ENCODE measurements around the gene GAS5. TPM values are rescaled to one million over a fixed set of nuclear protein-coding genes. Genes with fewer than 3 reads are reported as not detected.
A peak's percentile ranks its signal among the peaks of the same experiment; 100 is the strongest.

GAS5 gene
- total and polyA plus RNA-seq, 9 of the 15 experiments (the other 6 are each of a cell fraction or from before 2014, with no cell fraction given), result 565 to 1,860 (median 1,006) TPM

DNA sequence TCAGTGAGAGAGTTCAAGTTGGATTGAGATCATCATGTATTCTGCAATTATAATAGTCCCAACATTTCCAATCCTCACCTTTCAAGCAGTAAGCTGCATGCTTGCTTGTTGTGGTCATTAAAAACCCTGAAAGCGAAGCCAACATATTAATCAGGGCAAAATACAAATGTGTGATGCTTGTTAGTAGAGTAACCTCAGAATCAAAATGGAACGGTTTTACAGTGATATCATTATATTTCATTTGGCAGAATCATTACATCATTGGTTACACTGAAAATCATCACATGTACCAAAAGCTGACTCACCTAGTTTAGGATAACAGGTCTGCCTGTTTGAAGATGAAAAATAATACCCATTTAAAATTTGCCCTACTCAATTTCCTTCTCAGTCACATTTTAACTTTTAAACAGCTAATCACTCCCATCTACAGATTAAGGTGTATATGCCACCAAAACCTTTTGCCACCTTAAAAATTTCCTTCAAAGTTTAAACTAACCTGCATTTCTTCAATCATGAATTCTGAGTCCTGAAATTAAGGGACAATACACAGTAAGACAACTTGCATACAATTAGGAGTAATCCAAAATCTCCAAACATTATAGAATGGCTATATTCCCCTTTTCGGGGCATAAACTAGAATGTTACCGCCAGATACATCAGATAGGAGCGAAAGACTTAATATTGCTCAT is 3.5 kb downstream of the GAS5 start:
- POLR2A ChIA-PET, result interaction anchor here (0.7 to 9.7 kb wide), 6 partner anchors 11 to 53 kb away, joined by 3 to 183 read pairs (median 4); partner anchors contain the start of genes DARS2 and SERPINC1
- 24% methylated on average over 5 of the region's 5 CpGs for WGBS (ENCODE audit: insufficient coverage, low coverage, missing lambda C conversion rate)
- DNase-seq (ENCODE audit: extremely low read depth in 1 of 4, low spot score in 3 of 4) (peak in 1 of 4 experiments; percentile 25), ATAC-seq (no peak), FAIRE-seq (no peak)
- Histone ChIP-seq H3K9me1 (ENCODE audit: control insufficient read depth, insufficient read depth, low read length) (peaks cover 2% of the 10 kb centered on the region), H3K79me2 (ENCODE audit: control insufficient read depth, insufficient read depth, low read length) (peaks cover 54% of the 10 kb centered on the region), H4K20me1 (replicated peaks; ENCODE audit: control insufficient read depth, insufficient read depth, low read length) (peaks cover 47% of the 10 kb centered on the region), H3K4me1 (replicated peaks in 1 of 2; ENCODE audit: control insufficient read depth in 2 of 2, insufficient read depth in 2 of 2, low read length in 2 of 2) (peaks cover under 1 to 11% of the 10 kb centered on the region in 2 experiments; a peak in 3 of 5 replicates), H3K27me3 (ENCODE audit: control insufficient read depth in 2 of 2, insufficient read depth in 2 of 2, low read length in 2 of 2) (no peaks in the 10 kb centered on the region; a peak in 1 of 5 replicates), H3K4me2 (ENCODE audit: insufficient read depth, low read length) (peak overlapping the region; percentile 100), H2AFZ (ENCODE audit: low read depth, low read length) (no peak overlapping the region), H3K9ac (ENCODE audit: insufficient read depth in 1 of 2, low read depth in 2 of 2, low read length in 2 of 2) (peak overlapping the region; percentile 89 to 97), H3K9me3 (replicated peaks; ENCODE audit: control insufficient read depth, insufficient read depth, low read depth, low read length) (no peaks in the 10 kb centered on the region), H3K27ac (ENCODE audit: extremely low read depth, low read depth, low read length) (peak overlapping the region; percentile 95), H3K36me3 (ENCODE audit: control insufficient read depth, insufficient read depth, low read length) (peaks cover 60% of the 10 kb centered on the region), H3K4me3 (peak overlapping the region; percentile 86)
- in situ Hi-C loops (cut with MboI), result no loop called here
- BruUV-seq (replicated peaks), result no TSS peak
- intact Hi-C loops (cut with micrococcal nuclease), result no loop called here
- CTCF ChIA-PET (ENCODE audit: low intra/inter-chr PET ratio), result no interaction called here
- TF ChIP-seq HDAC2 (IDR thresholded peaks at IDR 0.05), result no peak
- TF ChIP-seq USF2 (CRISPR knock-in tag; IDR thresholded peaks at IDR 0.05), result no peak
- no peak for TF ChIP-seq PHTF2 (CRISPR knock-in tag; IDR thresholded peaks at IDR 0.05)
- TF ChIP-seq HOXB6 (CRISPR knock-in tag; IDR thresholded peaks at IDR 0.05; ENCODE audit: borderline replicate concordance), result no peak
- no peak for TF ChIP-seq SMAD3 (CRISPR knock-in tag; conservative IDR thresholded peaks at IDR 0.05)
- TF ChIP-seq, protein P1, sequence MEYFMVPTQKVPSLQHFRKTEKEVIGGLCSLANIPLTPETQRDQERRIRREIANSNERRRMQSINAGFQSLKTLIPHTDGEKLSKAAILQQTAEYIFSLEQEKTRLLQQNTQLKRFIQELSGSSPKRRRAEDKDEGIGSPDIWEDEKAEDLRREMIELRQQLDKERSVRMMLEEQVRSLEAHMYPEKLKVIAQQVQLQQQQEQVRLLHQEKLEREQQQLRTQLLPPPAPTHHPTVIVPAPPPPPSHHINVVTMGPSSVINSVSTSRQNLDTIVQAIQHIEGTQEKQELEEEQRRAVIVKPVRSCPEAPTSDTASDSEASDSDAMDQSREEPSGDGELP (CRISPR knock-in tag; IDR thresholded peaks at IDR 0.05; ENCODE audit: borderline replicate concordance), result no peak
- TF ChIP-seq ESRRA (IDR thresholded peaks at IDR 0.05; ENCODE audit: borderline replicate concordance, low read depth), result 0 out of 2 replicates have a peak, but pooled peaks have one; percentile 33
- no peak for TF ChIP-seq LARP7 (IDR thresholded peaks at IDR 0.05)
- no peak for TF ChIP-seq HNRNPLL (IDR thresholded peaks at IDR 0.05; ENCODE audit: low read depth, low read length, poor library complexity, severe bottlenecking)
- TF ChIP-seq, protein P2, sequence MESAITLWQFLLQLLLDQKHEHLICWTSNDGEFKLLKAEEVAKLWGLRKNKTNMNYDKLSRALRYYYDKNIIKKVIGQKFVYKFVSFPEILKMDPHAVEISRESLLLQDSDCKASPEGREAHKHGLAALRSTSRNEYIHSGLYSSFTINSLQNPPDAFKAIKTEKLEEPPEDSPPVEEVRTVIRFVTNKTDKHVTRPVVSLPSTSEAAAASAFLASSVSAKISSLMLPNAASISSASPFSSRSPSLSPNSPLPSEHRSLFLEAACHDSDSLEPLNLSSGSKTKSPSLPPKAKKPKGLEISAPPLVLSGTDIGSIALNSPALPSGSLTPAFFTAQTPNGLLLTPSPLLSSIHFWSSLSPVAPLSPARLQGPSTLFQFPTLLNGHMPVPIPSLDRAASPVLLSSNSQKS (CRISPR knock-in tag; IDR thresholded peaks at IDR 0.05), result no peak
- TF ChIP-seq TARDBP (IDR thresholded peaks at IDR 0.05), result 0 out of 2 replicates have a peak, but pooled peaks have one; percentile 22
- TF ChIP-seq U2AF1 (optimal IDR thresholded peaks at IDR 0.05; ENCODE audit: low read depth, low read length), result peak; percentile 38
- 0 out of 4 replicates have a peak, but pooled peaks of 1 of the 2 experiments have one; percentile 17 for TF ChIP-seq TBL1XR1 (IDR thresholded peaks at IDR 0.05; ENCODE audit: low read length in 2 of 2)
- no peak for TF ChIP-seq MXI1 (IDR thresholded peaks at IDR 0.05; ENCODE audit: low read depth, low read length)
